HG03354 (cell line): ENCODE data around the gene PCNX3.

Experiments
- ATAC-seq: cut with Tn5 transposase; IDR thresholded peaks from one replicate; pipeline ENCODE4 v1.9.1; 2021; ENCODE audit warnings: mild to moderate bottlenecking; ENCODE audit not compliant: unreplicated experiment, poor library complexity, severe bottlenecking

Gene PCNX3

GRCh38 chr11:65617136-65617850, 1.7 kb downstream of the PCNX3 start:
- ATAC-seq = no peak

GRCh38 chr11:65617990-65618751, 2.6 kb downstream of the PCNX3 start:
- no peak for ATAC-seq

GRCh38 chr11:65618763-65619162, 3.2 kb downstream of the PCNX3 start:
- no peak for ATAC-seq

- no peak for ATAC-seq
These were observed 3.8 kb downstream of the PCNX3 start for GRCh38 chr11:65619281-65619928.

- no peak for ATAC-seq
These were observed 5.1 kb downstream of the PCNX3 start for GRCh38 chr11:65620666-65621065.

GRCh38 chr11:65621460-65621859, 5.9 kb downstream of the PCNX3 start:
- ATAC-seq = no peak

GRCh38 chr11:65622011-65622410, 6.4 kb downstream of the PCNX3 start:
- no peak for ATAC-seq

GRCh38 chr11:65623177-65623576, 7.6 kb downstream of the PCNX3 start:
- ATAC-seq = no peak

GRCh38 chr11:65623852-65624616, 8.5 kb downstream of the PCNX3 start:
- no peak for ATAC-seq

GRCh38 chr11:65624931-65625627, 9.5 kb downstream of the PCNX3 start:
- no peak for ATAC-seq

- ATAC-seq = peak; percentile 43
These were observed 10.2 kb downstream of the PCNX3 start for GRCh38 chr11:65625628-65626342.

- ATAC-seq = no peak
These were observed 11.6 kb downstream of the PCNX3 start for GRCh38 chr11:65627202-65627601.

- no peak for ATAC-seq
These were observed 14.0 kb downstream of the PCNX3 start for GRCh38 chr11:65629579-65629978.

GRCh38 chr11:65630215-65630614, 14.6 kb downstream of the PCNX3 start:
- no peak for ATAC-seq

GRCh38 chr11:65633390-65634108, 18.0 kb downstream of the PCNX3 start:
- ATAC-seq = no peak

- no peak for ATAC-seq
These were observed 18.5 kb downstream of the PCNX3 start for GRCh38 chr11:65634109-65634436.

GRCh38 chr11:65634440-65634839, 18.9 kb downstream of the PCNX3 start:
- ATAC-seq = no peak

- no peak for ATAC-seq
These were observed 19.5 kb downstream of the PCNX3 start for GRCh38 chr11:65634905-65635731.
